Nucleus accumbens (tissue), 56 donors: ENCODE data around the gene TSPAN4.

Experiments used
- DNase-seq, 56 donors: peaks; one replicate each; lab custom pipeline; 2025; lab: John Stamatoyannopoulos, UW

The TSPAN4 gene

GRCh38 chr11:821512-822371, 20.9 kb upstream of the TSPAN4 start:
- DNase-seq = peak in 4 of 56 donors; percentile 31 to 54 (median 48)

- DNase-seq = no peak
Measured at GRCh38 chr11:823441-824291, 19.0 kb upstream of the TSPAN4 start.

- DNase-seq = peak in 17 of 56 donors; percentile 17 to 61 (median 33)
Measured at GRCh38 chr11:824292-824880, 18.3 kb upstream of the TSPAN4 start.

GRCh38 chr11:824942-825341, 17.7 kb upstream of the TSPAN4 start:
- no peak for DNase-seq

GRCh38 chr11:825366-826226, 17.1 kb upstream of the TSPAN4 start:
- DNase-seq = no peak

- no peak for DNase-seq
Measured at GRCh38 chr11:826227-826621, 16.4 kb upstream of the TSPAN4 start.

GRCh38 chr11:826836-827145, 15.9 kb upstream of the TSPAN4 start:
- DNase-seq = no peak

- DNase-seq = no peak
Measured at GRCh38 chr11:827146-827896, 15.3 kb upstream of the TSPAN4 start.

GRCh38 chr11:827897-828192, 14.8 kb upstream of the TSPAN4 start, which contains the start of gene CRACR2B:
Gene CRACR2B, plus strand, starts transcription at chr11:827919. Its CDS starts 689 bp downstream, at chr11:828608.
- no peak for DNase-seq

GRCh38 chr11:828506-829175, 14.0 kb upstream of the TSPAN4 start:
- DNase-seq = no peak

- no peak for DNase-seq
Measured at GRCh38 chr11:829176-829846, 13.3 kb upstream of the TSPAN4 start.

- no peak for DNase-seq
Measured at GRCh38 chr11:829847-830294, 12.8 kb upstream of the TSPAN4 start.

- peak in 24 of 56 donors; percentile 5 to 77 (median 43) for DNase-seq
Measured at GRCh38 chr11:830295-831117, 12.1 kb upstream of the TSPAN4 start.

- no peak for DNase-seq
Measured at GRCh38 chr11:831118-831864, 11.4 kb upstream of the TSPAN4 start.

GRCh38 chr11:831961-832528, 10.6 kb upstream of the TSPAN4 start:
- no peak for DNase-seq

- DNase-seq = peak in 6 of 56 donors; percentile 12 to 57 (median 42)
Measured at GRCh38 chr11:832529-833113, 10.0 kb upstream of the TSPAN4 start, which contains the start of gene CD151. Gene CD151, plus strand, starts transcription at chr11:832952. Its CDS starts 3,118 bp downstream, at chr11:836070.
